H1 (cell line): ENCODE measurements around the gene EPN3. TPM values are rescaled to one million over a fixed set of nuclear protein-coding genes. Genes with fewer than 3 reads are reported as not detected.

Experiments used
- CTCF ChIA-PET: fragments of 300-600 bp; sonication (Branson Sonifier 250); formaldehyde crosslinking; loops from one replicate; lab custom pipeline; 2021; ENCODE audit not compliant: partially characterized antibody; lab: Charles Lee
- POLR2A ChIA-PET: fragments of 300-600 bp; sonication (Branson Sonifier 250); formaldehyde crosslinking; loops from one replicate; lab custom pipeline; 2021; ENCODE audit warnings: inconsistent platforms; ENCODE audit not compliant: partially characterized antibody; lab: Charles Lee
- DNase-seq, 2 experiments: peaks; one replicate each; pipeline versions ENCODE4 v3.0.0 to v3.0.0-alpha.2; 2010 to 2022; ENCODE audit warnings: low spot score in 2 of 2, low read depth in 1 of 2, mixed read lengths in 1 of 2
- FAIRE-seq: peaks from 2 replicates; lab custom pipeline; 2011; peaks lifted over from hg19 to GRCh38; lab: Jason Lieb, UNC
- H2AFZ ChIP-seq: 2 replicates; pipeline ENCODE4 v1.8.1; 2012; ENCODE audit warnings: low read length, inconsistent platforms
- H2AK5ac ChIP-seq: 2 replicates; pipeline ENCODE4 v1.6.1; 2013; ENCODE audit warnings: low read depth, low read length
- H2BK120ac ChIP-seq: replicated peaks from 2 replicates; pipeline ENCODE3; 2013; ENCODE audit warnings: low read depth, low read length, inconsistent platforms
- H2BK12ac ChIP-seq: 2 replicates; pipeline ENCODE4 v1.6.1; 2013; ENCODE audit warnings: low read depth, low read length
- H2BK15ac ChIP-seq: 2 replicates; pipeline ENCODE4 v1.6.1; 2013; ENCODE audit warnings: low read length
- H2BK20ac ChIP-seq: 2 replicates; pipeline ENCODE4 v1.6.1; 2013; ENCODE audit warnings: low read length
- H2BK5ac ChIP-seq: 2 replicates; pipeline ENCODE4 v1.6.1; 2013; ENCODE audit warnings: low read depth, low read length
- H3K14ac ChIP-seq: 2 replicates; pipeline ENCODE4 v1.6.1; 2013; ENCODE audit warnings: inconsistent platforms; ENCODE audit not compliant: insufficient read length
- H3K18ac ChIP-seq: 2 replicates; pipeline ENCODE4 v1.6.1; 2013; ENCODE audit warnings: low read length; ENCODE audit errors: extremely low read depth
- H3K23ac ChIP-seq: 2 replicates; pipeline ENCODE4 v1.6.1; 2013; ENCODE audit warnings: inconsistent platforms; ENCODE audit not compliant: insufficient read length
- H3K23me2 ChIP-seq: 2 replicates; pipeline ENCODE4 v1.6.1; 2013; ENCODE audit warnings: low read depth, low read length
- H3K27ac ChIP-seq: 2 replicates; pipeline ENCODE4 v1.6.1; 2011; ENCODE audit warnings: low read depth, low read length, inconsistent platforms
- H3K27me3 ChIP-seq, 4 experiments: replicated peaks in 1 of 4; 1 replicate in 1 of 4; 2 replicates in 3 of 4; pipeline versions ENCODE4 v1.6.1 to v1.8.1; 2011 to 2013; ENCODE audit warnings: low read length in 3 of 4, mild to moderate bottlenecking in 3 of 4, inconsistent platforms in 2 of 4, mixed read lengths in 2 of 4, moderate library complexity in 1 of 4; ENCODE audit not compliant: control insufficient read depth in 3 of 4, insufficient read depth in 3 of 4; ENCODE audit errors: extremely low read depth in 1 of 4
- H3K36me3 ChIP-seq, 4 experiments: 2 replicates each; pipeline versions ENCODE4 v1.6.1 to v1.8.1; 2011 to 2013; ENCODE audit warnings: mild to moderate bottlenecking in 4 of 4, low read length in 3 of 4, moderate library complexity in 2 of 4, control low read depth in 1 of 4, inconsistent platforms in 1 of 4; ENCODE audit not compliant: insufficient read depth in 4 of 4, control insufficient read depth in 2 of 4
- H3K4ac ChIP-seq: replicated peaks from 2 replicates; pipeline ENCODE3; 2013; ENCODE audit warnings: low read length, low read depth, mixed read lengths, inconsistent platforms; ENCODE audit not compliant: insufficient read length
- H3K4me1 ChIP-seq, 4 experiments: replicated peaks in 1 of 4; 1 replicate in 1 of 4; 2 replicates in 3 of 4; pipeline versions ENCODE4 v1.6.1 to v1.8.1; 2011 to 2013; ENCODE audit warnings: low read length in 3 of 4, inconsistent platforms in 2 of 4, mixed read lengths in 1 of 4; ENCODE audit not compliant: insufficient read depth in 4 of 4, control insufficient read depth in 3 of 4
- H3K4me2 ChIP-seq, 2 experiments: 2 replicates each; pipeline versions ENCODE4 v1.6.1 to v1.8.1; 2011 to 2013; ENCODE audit warnings: low read depth in 2 of 2, low read length in 2 of 2, control low read depth in 1 of 2, inconsistent platforms in 1 of 2, mild to moderate bottlenecking in 1 of 2; ENCODE audit not compliant: insufficient read depth in 1 of 2
- H3K4me3 ChIP-seq, 4 experiments: fragments of 200-600, 300-600 bp in 1 of 4; sonication (generic), shearing (Covaris generic), sonication (Bioruptor Twin) in 1 of 4; 2 replicates each; pipeline versions ENCODE4 v1.5.1 to v1.8.1; 2011 to 2016; ENCODE audit warnings: low read length in 4 of 4, low read depth in 3 of 4, control low read depth in 2 of 4, inconsistent platforms in 2 of 4, mild to moderate bottlenecking in 2 of 4, mixed read lengths in 1 of 4, moderate library complexity in 1 of 4; ENCODE audit not compliant: insufficient read depth in 2 of 4; ENCODE audit errors: extremely low read depth in 1 of 4
- H3K56ac ChIP-seq: replicated peaks from 2 replicates; pipeline ENCODE3; 2013; ENCODE audit warnings: low read depth, mild to moderate bottlenecking, mixed read lengths, low read length, inconsistent platforms; ENCODE audit not compliant: insufficient read length
- H3K79me1 ChIP-seq: 2 replicates; pipeline ENCODE4 v1.6.1; 2013; ENCODE audit warnings: low read depth, low read length, control low read depth
- H3K79me2 ChIP-seq, 2 experiments: 2 replicates each; pipeline versions ENCODE4 v1.6.1 to v1.8.1; 2012 to 2013; ENCODE audit warnings: low read length in 2 of 2, mild to moderate bottlenecking in 2 of 2, inconsistent platforms in 1 of 2; ENCODE audit not compliant: insufficient read depth in 2 of 2, control insufficient read depth in 1 of 2
- H3K9ac ChIP-seq, 4 experiments: replicated peaks in 1 of 4; 1 replicate in 1 of 4; 2 replicates in 3 of 4; pipeline versions ENCODE4 v1.6.1 to v1.8.1; 2011 to 2013; ENCODE audit warnings: low read depth in 3 of 4, low read length in 3 of 4, control low read depth in 2 of 4, mild to moderate bottlenecking in 2 of 4, moderate library complexity in 2 of 4, inconsistent platforms in 1 of 4; ENCODE audit errors: extremely low read depth in 1 of 4
- H3K9me3 ChIP-seq, 2 experiments: 2 replicates each; pipeline versions ENCODE4 v1.6.1 to v1.8.1; 2012 to 2013; ENCODE audit warnings: mild to moderate bottlenecking in 2 of 2, moderate library complexity in 2 of 2, control low read depth in 1 of 2, inconsistent platforms in 1 of 2, low read depth in 1 of 2, low read length in 1 of 2, mixed read lengths in 1 of 2; ENCODE audit not compliant: insufficient read depth in 2 of 2
- H4K20me1 ChIP-seq, 2 experiments: replicated peaks in 1 of 2; 2 replicates each; pipeline versions ENCODE3 to v1.8.1; 2011 to 2013; ENCODE audit warnings: inconsistent platforms in 2 of 2, low read length in 2 of 2, mild to moderate bottlenecking in 1 of 2; ENCODE audit not compliant: insufficient read depth in 2 of 2, control insufficient read depth in 1 of 2
- H4K5ac ChIP-seq: 2 replicates; pipeline ENCODE4 v1.6.1; 2013; ENCODE audit warnings: low read length, low read depth, mixed read lengths, inconsistent platforms; ENCODE audit not compliant: insufficient read length
- H4K8ac ChIP-seq: 2 replicates; pipeline ENCODE4 v1.8.0; 2013; ENCODE audit warnings: mild to moderate bottlenecking, moderate library complexity, low read length, inconsistent platforms; ENCODE audit not compliant: insufficient read depth; ENCODE audit errors: extremely low read depth
- H4K91ac ChIP-seq: replicated peaks from 2 replicates; pipeline ENCODE3; 2013; ENCODE audit warnings: low read length, mixed read lengths, inconsistent platforms; ENCODE audit not compliant: insufficient read length
- BACH1 ChIP-seq: IDR thresholded peaks from 2 replicates; pipeline ENCODE4 v1.6.1; 2012; ENCODE audit warnings: low read length, improper control_type of control experiment
- BRCA1 ChIP-seq: IDR thresholded peaks from 2 replicates; pipeline ENCODE4 v1.6.1; 2012; ENCODE audit warnings: low read depth, low read length, improper control_type of control experiment
- CEBPB ChIP-seq: IDR thresholded peaks from 2 replicates; pipeline ENCODE4 v1.6.1; 2012; ENCODE audit warnings: low read depth, low read length
- CHD1 ChIP-seq: IDR thresholded peaks from 2 replicates; pipeline ENCODE4 v1.6.1; 2012; ENCODE audit warnings: low read depth, low read length, improper control_type of control experiment
- E2F6 ChIP-seq: IDR thresholded peaks from 2 replicates; pipeline ENCODE4 v1.6.1; 2012; ENCODE audit warnings: inconsistent platforms
- JUND ChIP-seq: IDR thresholded peaks from 2 replicates; pipeline ENCODE4 v1.6.1; 2011; ENCODE audit warnings: mild to moderate bottlenecking, improper control_type of control experiment, low read length
- KDM5A ChIP-seq: fragments of 200-600 bp; IDR thresholded peaks from 2 replicates; pipeline ENCODE4 v1.7.1; 2012; ENCODE audit warnings: mild to moderate bottlenecking, low read length, inconsistent platforms, mixed read lengths
- POLR2A ChIP-seq, 2 experiments: IDR thresholded peaks; 1 replicate in 1 of 2; 2 replicates in 1 of 2; pipeline ENCODE4 v1.6.1; 2011; ENCODE audit warnings: low read depth in 2 of 2, low read length in 2 of 2, mild to moderate bottlenecking in 2 of 2; ENCODE audit errors: control extremely low read depth in 1 of 2
- SIX5 ChIP-seq: IDR thresholded peaks from 2 replicates; pipeline ENCODE4 v1.6.1; 2011; ENCODE audit warnings: mild to moderate bottlenecking, low read depth, low read length
- TAF1 ChIP-seq: IDR thresholded peaks from 2 replicates; pipeline ENCODE4 v1.6.1; 2011; ENCODE audit warnings: mild to moderate bottlenecking, low read depth, low read length
- TCF12 ChIP-seq: IDR thresholded peaks from 2 replicates; pipeline ENCODE4 v1.6.1; 2011; ENCODE audit warnings: low read depth, mild to moderate bottlenecking, low read length
- WGBS, 2 experiments: shearing (Covaris generic) in 1 of 2; methylation state at CpG; one replicate each; pipeline versions ENCODE4 v1.1.6 to v1.1.7; 2013 to 2015; ENCODE audit warnings: low lambda C conversion rate in 2 of 2, mixed read lengths in 2 of 2, inconsistent platforms in 1 of 2, low coverage in 1 of 2, missing lambda C conversion rate in 1 of 2; ENCODE audit not compliant: insufficient replicate concordance in 2 of 2, insufficient coverage in 1 of 2, insufficient read length in 1 of 2; ENCODE audit errors: extremely low coverage in 1 of 2, missing lambda C conversion rate in 1 of 2; 5-methylcytosine and 5-hydroxymethylcytosine counted together
- polyA plus RNA-seq, 7 experiments: library from polyadenylated mRNA; depleted of rRNA in 3 of 7; stranded (reverse) in 5 of 7; unstranded in 2 of 7; fragments of >200 nt in 5 of 7; fragments of 200-250 nt in 2 of 7; gene quantifications; 1 replicate in 5 of 7; 2 replicates in 1 of 7; 4 replicates in 1 of 7; pipeline versions ENCODE4 v1.2.1 to v1.2.3, GENCODE V29; 2011 to 2013; ENCODE audit warnings: missing spikeins in 2 of 7, mixed read lengths in 2 of 7
- total RNA-seq: library from RNA; stranded (reverse); fragmentation: NEBNext Ultra II Directional; extraction: Animal tissue kit (Norgen Biotek cat#: 25700); gene quantifications from 2 replicates; pipeline ENCODE4 v1.2.1, GENCODE V29; 2021

Gene EPN3
- total and polyA plus RNA-seq, 2 of the 8 experiments (the other 6 are each of a cell fraction or from before 2014, with no cell fraction given) = 6.7 to 7.9 TPM

DNA sequence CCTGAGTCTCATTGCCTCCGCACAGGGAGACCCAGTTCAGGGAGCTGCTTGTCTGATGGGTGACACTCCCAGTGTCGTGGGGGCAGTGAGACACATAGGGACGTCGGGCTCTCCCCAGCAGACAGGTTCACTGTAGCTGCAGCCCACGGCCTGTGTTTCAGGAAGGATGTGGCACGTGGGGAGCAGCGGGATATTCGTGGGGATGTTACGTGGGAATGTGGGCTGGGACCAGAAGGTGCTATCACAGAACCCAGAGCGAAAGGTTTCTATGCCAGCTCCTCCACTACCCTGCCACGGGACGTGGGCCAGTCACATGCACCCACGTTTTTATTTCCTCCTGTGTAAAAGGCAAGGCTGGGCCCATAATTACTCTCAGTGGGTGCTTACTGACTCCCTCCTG lies 44.3 kb downstream of the EPN3 start:
- H3K14ac ChIP-seq = no peak overlapping the region
- H3K79me2 ChIP-seq = no peaks in the 10 kb centered on the region
- POLR2A ChIA-PET = interaction anchor here (1.6 to 2.2 kb wide), 2 partner anchors 11 to 15 kb away, joined by 3 to 6 read pairs; no protein-coding TSS in a partner anchor
- no peaks in the 10 kb centered on the region for H3K79me1 ChIP-seq
- H3K36me3 ChIP-seq = peaks cover 0 to 3% (median 0%) of the 10 kb centered on the region in 4 experiments; a peak in 1 of 8 replicates
- no peak overlapping the region for H2BK12ac ChIP-seq
- no peak overlapping the region for H3K4ac ChIP-seq
- no peak overlapping the region for H3K4me3 ChIP-seq
- no peak overlapping the region for H4K5ac ChIP-seq
- DNase-seq = no peak
- H3K23me2 ChIP-seq = no peaks in the 10 kb centered on the region
- no peak overlapping the region for H3K9ac ChIP-seq
- H4K8ac ChIP-seq = no peak overlapping the region
- FAIRE-seq = no peak
- H4K20me1 ChIP-seq = peaks cover 2 to 5% of the 10 kb centered on the region in 2 experiments
- no peak for TF ChIP-seq JUND
- no peak for TF ChIP-seq E2F6
- no peak for TF ChIP-seq BACH1
- TF ChIP-seq KDM5A = no peak
- no peak for TF ChIP-seq TAF1
- TF ChIP-seq POLR2A (IDR thresholded peaks at IDR 0.05; ENCODE audit: control extremely low read depth in 1 of 2, low read depth in 2 of 2, low read length in 2 of 2) = no peak
- TF ChIP-seq TCF12 = no peak
- no peak for TF ChIP-seq CEBPB
- TF ChIP-seq SIX5 = no peak
- TF ChIP-seq CHD1 = no peak
- no peak for TF ChIP-seq BRCA1
- H2BK5ac ChIP-seq = no peak overlapping the region
- no peak overlapping the region for H3K18ac ChIP-seq
- H3K27ac ChIP-seq = no peak overlapping the region
- 88% methylated on average over 13 of the region's 13 CpGs; no CpG with 5 or more reads in 1 of the 2 experiments for WGBS, 2 experiments
- no peak overlapping the region for H2BK20ac ChIP-seq
- peaks cover 0 to 11% (median 7%) of the 10 kb centered on the region in 4 experiments; a peak in 4 of 7 replicates for H3K4me1 ChIP-seq
- no peak overlapping the region for H2BK120ac ChIP-seq
- no peak overlapping the region for H4K91ac ChIP-seq
- H2BK15ac ChIP-seq = no peak overlapping the region
- CTCF ChIA-PET = interaction anchor here (0.6 to 5.0 kb wide), 13 partner anchors 10 to 118 kb away, joined by 3 to 45 read pairs (median 4); partner anchors contain the start of gene CACNA1G
- H3K4me2 ChIP-seq = no peak overlapping the region
- H3K23ac ChIP-seq = no peak overlapping the region
- H3K9me3 ChIP-seq = no peaks in the 10 kb centered on the region
- H2AFZ ChIP-seq = no peak overlapping the region
- no peak overlapping the region for H2AK5ac ChIP-seq
- H3K27me3 ChIP-seq = no peaks in the 10 kb centered on the region; a peak in 1 of 7 replicates
- H3K56ac ChIP-seq = no peak overlapping the region
